ENCODE results near the gene MKX.
A peak's percentile ranks its signal among the peaks of the same experiment; 100 is the strongest.

MKX gene

DNA sequence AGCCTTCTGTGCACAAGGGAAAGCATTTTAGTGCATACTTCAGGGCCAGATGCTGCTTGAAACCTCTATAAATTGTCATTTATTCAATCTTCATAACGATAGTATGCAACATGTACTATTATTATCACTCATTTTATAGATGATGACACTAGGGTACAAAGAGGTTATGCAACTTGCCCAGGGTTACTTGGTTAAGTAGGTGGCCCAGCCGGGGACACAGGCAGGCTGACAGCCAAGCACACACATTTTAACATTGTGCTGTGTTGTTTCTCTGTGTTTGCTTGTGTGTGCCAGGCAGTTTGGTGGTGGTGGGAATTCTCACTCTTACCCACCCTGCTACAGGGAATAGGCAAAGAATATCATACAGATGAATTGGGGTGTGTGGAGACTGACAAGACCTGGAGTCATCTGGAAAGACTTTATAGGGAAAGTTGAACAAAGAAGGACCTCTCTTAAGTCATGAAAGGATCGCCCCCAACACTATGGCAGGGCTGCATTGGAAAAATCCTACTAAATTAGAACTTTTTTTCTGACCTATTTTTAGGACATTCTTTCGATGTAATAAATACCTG is 98.9 kb downstream of the MKX start:
- no peak for DNase-seq (ENCODE audit: low spot score)

DNA sequence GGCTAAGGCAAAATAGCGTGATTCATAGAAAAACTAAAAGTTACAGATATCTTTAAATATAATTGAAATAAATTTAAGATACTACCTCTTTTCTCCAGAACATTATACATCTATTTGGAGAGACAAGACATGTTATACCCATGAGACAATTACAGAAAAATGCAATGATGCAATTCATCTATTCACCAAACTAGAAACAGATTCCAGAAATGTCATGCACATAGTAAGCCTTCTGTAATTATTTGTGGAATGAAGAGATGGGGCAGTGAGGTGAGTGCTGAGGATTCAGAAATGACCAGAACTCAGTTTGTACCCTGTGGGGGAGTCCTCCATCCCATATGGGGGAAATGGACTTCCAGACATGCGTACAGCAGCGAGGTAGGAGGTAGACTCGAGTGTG is 99.4 kb downstream of the MKX start:
- peak; percentile 71 for DNase-seq (ENCODE audit: low spot score)

DNA sequence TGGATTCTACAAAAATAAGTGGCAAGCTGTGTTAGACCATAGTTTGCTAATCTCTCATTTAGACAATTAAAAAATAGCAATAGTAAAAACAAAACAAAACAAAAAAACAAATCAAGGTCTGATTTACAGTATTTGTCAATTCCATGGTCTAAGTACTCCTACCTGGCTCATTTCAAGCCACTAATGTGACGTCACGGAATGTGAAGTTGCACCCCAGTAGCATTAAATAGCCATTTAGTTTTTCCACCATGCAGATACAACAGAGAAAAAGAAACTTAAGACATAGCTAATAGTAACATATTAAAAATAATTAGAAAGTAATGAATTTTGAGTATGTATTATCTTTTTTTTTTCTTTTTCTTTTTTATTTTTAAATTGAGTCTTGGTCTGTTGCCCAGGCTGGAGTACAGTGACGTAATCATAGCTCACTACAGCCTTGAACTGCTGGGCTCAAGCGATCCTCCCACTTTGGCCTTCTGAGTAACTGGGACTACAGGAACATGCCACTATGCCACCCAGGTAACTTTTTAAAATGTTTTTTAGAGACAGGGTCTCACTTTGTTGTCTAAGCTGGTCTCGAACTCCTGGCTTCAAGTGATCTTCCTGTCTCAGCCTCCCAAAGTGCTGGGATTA is 101.2 kb downstream of the MKX start:
- DNase-seq (ENCODE audit: low spot score), result no peak

- no peak for DNase-seq (ENCODE audit: low spot score)
These were observed 102.3 kb downstream of the MKX start for GRCh38 chr10:27643301-27643700.

DNA sequence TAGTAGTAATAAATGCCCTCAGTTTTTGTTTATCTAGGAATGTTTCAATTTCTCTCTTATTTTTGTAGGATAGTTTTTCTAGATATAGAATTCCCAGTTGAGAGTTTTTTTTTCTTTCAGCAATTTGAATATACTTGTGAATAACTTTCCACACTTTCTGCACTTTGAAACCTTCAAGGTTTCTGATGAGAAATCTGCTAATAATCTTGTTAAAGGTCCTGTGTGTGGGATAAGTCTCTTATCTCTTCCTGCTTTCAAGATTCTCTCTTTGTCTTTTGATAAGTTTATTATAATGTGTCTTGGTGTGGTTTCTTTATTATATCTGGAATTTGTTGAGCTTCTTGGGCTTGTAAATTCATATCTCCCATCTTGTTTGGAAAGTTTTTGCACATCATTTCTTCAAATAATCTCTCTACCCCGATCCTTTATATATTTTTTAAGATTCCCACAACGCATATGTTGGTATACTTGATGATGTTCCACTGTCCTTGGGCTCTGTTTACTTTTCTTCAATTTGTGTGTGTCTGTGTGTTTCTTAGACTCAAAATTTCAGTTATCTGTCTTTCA is 103.5 kb downstream of the MKX start:
- DNase-seq (ENCODE audit: low spot score), result no peak

- no peak for DNase-seq (ENCODE audit: low spot score)
These were observed 107.4 kb downstream of the MKX start for GRCh38 chr10:27638071-27638750.

GRCh38 chr10:27637601-27638000 is 108.0 kb downstream of the MKX start:
- DNase-seq (ENCODE audit: low spot score), result no peak

DNA sequence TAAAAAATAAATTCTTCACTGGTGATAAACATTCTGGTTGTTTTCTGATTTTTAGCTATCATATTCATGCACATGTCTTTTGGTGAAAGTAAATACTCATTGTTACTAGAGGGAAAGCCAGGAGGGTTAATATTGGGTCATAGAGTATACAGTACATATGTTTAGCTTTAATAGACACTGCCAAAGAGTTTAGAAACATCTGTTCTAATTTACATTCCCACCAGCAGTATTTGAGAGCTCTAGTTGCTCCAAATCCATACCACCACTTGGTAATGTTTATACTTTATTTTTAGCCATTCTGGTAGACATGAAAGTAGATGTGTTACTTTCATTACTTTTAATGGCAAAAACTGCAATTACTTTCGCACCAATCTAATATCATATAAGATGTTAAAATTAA is 108.8 kb downstream of the MKX start:
- no peak for DNase-seq (ENCODE audit: low spot score)

DNA sequence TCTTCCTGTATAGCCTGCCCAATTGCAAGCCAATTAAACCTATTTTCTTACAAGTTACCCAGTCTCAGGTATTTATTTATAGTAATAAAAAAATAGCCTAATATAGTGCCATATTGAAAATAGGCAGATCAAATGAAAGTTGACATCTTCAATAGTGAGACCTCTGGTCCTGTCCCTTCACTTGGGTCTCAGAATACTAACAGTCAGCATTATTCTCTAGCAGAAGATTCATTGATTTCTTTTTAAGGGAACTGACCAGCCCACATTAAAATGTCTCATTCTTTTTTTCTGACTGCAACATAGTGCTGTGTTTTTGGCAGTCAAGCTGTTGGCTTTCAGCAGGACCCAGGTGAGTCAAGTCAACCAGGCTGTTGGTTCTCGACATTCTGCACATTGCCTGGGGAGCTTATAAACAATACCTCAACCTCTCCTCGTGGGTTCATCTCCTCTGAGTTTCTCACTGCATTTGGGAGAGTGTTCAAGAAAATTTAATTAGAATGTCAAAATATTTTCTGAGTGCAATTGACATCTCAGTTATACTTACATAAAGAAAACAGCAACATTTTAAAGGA is 109.8 kb downstream of the MKX start:
- no peak for DNase-seq (ENCODE audit: low spot score)

- DNase-seq (ENCODE audit: low spot score), result no peak
These were observed 110.3 kb downstream of the MKX start for GRCh38 chr10:27635290-27635689.

- DNase-seq (ENCODE audit: low spot score), result peak; percentile 56
These were observed 117.0 kb downstream of the MKX start for GRCh38 chr10:27628621-27629020.

GRCh38 chr10:27626890-27627289 is 118.7 kb downstream of the MKX start:
- DNase-seq (ENCODE audit: low spot score), result no peak

DNA sequence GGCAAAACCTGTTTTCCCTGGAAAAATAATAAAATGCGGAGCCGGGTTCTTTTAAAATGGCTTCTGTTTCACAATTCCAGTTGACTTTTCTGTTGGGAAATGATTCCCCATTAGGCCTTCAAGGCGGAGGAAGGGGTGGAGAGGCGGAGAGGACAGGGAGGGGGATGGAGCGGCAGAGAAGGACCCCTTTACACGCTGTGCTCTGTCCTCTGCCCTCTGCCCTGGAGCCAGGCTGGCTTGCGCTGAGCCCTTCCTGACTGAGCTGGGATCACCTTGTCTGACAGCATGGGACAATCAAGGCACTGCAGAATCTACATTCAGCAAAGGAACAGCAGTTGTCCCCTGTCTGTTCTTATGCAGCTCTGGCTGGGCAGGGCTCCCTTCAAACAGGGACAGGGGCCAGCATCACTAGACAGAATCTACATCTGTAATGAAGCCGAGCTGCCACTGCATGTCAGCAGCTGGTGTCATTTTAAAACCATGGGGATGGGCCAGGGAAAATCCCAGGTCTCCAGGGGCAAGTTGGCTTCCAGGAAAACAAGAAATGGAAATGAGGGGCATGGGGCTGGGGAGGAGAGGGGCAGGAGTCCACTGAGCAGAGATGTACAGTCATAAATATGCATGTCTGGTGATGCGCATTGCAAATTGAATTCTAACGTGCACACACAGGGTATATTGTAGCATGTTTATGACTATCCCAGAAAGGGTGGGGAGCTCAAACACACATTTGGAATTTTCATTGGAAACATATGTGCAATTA is 120.0 kb downstream of the MKX start:
- DNase-seq (ENCODE audit: low spot score), result peak; percentile 20

DNA sequence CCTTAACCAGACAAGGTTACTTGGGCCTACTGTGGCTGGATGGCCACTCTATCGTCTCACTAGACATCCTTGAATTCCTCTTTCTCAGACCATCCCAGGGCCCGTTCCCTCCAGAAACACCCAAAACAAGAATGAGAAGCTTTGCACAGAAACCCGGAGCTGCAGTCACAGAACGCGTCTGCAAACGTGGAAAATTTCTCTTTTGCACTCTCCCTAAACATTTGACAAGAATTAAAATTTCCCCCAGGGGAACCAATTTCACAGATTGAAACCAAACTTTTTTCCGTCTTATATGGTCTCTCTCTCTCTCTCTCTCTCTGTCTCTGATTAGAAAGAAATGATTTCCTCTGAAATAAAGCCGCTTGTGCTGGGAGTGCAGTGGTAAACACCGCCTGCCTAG is 120.7 kb downstream of the MKX start:
- no peak for DNase-seq (ENCODE audit: low spot score)

Data from GM03348 (cell line).